Measurements from ENCODE around the gene KAT8. TPM values are rescaled to one million over a fixed set of nuclear protein-coding genes. Genes with fewer than 3 reads are reported as not detected.
A peak's percentile ranks its signal among the peaks of the same experiment; 100 is the strongest.

KAT8 gene
- total RNA-seq, 1 donor from 2014 or later: 55.5 TPM

GRCh38 chr16:31108035-31108793 is 9.2 kb upstream of the KAT8 start, which contains the start of gene BCKDK:
Gene BCKDK (plus strand): TSS chr16:31108386. CDS start chr16:31109224, 838 bp downstream.
- peak; percentile 87 for DNase-seq

DNA sequence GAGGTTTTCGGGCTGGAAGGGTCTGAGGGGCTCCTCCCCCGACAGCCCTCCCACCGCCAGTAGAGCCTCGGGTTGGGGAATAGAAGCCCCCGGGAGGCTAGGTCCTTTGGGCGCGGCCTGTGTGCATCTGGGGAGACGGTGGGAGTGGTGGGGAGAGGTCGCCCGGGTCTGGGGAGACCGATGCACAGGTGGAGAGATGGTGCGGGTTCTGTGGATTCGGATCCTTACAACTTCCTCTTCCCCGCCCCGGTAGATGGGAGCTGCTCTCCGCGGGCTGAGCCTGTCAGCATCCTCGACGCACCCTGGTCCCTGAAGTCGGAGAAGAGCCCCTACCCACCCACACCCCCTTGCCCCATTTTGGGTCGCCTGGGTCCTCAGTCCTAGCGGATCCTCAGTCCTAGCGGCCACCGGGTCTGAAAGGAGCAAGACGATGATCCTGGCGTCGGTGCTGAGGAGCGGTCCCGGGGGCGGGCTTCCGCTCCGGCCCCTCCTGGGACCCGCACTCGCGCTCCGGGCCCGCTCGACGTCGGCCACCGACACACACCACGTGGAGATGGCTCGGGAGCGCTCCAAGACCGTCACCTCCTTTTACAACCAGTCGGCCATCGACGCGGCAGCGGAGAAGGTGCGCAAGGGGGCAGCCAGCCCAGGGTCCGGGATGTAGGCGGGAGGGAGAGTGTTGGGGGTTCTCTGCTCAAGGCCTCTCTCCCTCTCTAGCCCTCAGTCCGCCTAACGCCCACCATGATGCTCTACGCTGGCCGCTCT is 8.5 kb upstream of the KAT8 start:
- no peak for DNase-seq

- no peak for DNase-seq
Observed at GRCh38 chr16:31109622-31110021, 7.8 kb upstream of the KAT8 start.

- no peak for DNase-seq
Observed at GRCh38 chr16:31110106-31111034, 7.1 kb upstream of the KAT8 start.

DNA sequence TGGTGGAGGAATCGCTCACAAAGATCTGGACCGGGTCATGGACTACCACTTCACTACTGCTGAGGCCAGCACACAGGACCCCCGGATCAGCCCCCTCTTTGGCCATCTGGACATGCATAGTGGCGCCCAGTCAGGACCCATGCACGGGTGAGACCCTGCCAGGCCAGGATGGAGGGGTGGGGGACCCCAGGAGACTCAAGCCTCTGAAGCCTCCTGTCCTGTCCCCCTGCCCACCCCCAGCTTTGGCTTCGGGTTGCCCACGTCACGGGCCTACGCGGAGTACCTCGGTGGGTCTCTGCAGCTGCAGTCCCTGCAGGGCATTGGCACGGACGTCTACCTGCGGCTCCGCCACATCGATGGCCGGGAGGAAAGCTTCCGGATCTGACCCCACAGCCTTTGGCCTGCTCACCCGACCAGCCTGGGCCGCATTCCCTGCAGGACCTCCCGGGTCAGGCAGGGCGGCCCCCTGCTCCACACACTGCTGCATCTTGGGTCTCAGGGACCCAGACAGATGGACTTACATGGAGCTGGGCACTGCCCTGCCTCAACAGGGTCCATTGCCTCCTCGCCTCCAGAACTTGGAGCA is 5.5 kb upstream of the KAT8 start:
- no peak for DNase-seq

DNA sequence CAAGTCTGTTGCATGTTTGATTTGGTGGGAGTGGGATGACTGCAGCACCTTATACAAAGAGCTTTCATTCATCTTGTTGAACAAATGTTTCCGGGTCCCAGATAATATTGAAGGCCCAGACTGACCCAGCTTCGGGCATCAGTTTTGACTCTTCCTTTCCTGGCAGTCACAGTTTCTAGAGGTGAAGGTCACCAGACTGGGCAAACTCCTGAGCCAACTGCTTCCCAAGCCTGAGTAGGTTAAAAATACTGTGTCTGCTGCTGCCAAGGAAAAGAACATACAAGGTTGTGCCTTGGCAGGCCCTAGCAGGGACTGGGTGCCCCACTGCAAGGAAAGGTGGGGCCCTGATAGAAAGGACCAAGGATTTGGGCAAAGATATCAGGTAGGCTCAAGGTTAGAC is 4.8 kb upstream of the KAT8 start:
- DNase-seq: no peak

- no peak for DNase-seq
Observed at GRCh38 chr16:31113121-31114120, 4.0 kb upstream of the KAT8 start.

GRCh38 chr16:31114468-31114867 is 3.0 kb upstream of the KAT8 start:
- DNase-seq: no peak

- no peak for DNase-seq
Observed at GRCh38 chr16:31118223-31119155, 1.0 kb downstream of the KAT8 start.

DNA sequence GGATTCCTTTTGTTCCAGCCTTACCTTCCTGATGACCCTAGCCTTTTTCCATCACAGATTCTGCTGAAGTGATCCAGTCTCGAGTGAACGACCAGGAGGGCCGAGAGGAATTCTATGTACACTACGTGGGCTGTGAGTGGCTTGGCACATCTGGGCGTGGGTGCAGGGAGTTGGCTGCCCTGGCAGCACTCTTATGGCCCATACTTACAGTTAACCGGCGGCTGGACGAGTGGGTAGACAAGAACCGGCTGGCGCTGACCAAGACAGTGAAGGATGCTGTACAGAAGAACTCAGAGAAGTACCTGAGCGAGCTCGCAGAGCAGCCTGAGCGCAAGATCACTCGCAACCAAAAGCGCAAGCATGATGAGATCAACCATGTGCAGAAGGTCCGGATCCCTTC is 2.7 kb downstream of the KAT8 start:
- DNase-seq: no peak

GRCh38 chr16:31125844-31126243 is 8.4 kb downstream of the KAT8 start:
- no peak for DNase-seq

GRCh38 chr16:31127182-31127581 is 9.7 kb downstream of the KAT8 start:
- DNase-seq: no peak

GRCh38 chr16:31128711-31129567 is 11.5 kb downstream of the KAT8 start:
- no peak for DNase-seq

DNA sequence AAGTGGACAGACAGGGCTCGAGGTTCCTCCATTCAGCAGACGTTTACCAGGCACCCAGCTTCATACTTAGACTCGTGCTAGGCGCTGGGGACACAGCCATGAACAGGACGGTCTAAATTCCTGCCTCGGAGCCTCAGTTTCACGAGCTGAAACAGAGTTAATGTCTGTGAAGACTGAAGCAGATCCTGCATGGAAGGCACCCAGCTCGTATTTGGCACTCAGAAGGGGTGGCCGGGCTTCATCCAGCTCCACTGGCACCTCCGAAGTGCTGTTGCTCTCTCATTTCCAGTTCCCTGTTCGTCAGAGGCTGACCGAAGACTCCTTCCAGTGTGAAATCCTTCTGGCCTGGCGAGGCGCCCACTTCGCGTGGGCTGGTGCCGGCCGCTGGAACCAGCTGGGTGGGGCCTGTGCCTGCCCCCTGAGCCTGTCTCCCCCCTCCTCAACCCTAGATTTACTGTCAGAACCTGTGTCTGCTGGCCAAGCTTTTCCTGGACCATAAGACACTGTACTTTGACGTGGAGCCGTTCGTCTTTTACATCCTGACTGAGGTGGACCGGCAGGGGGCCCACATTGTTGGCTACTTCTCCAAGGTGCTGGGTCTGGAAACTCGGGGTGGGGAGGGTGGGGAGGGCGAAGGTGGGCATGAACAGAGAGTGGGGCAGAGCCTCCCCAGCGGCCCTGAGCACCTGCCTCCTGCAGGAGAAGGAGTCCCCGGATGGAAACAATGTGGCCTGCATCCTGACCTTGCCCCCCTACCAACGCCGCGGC is 12.3 kb downstream of the KAT8 start:
- DNase-seq: no peak

- DNase-seq: no peak
Observed at GRCh38 chr16:31130336-31130891, 12.9 kb downstream of the KAT8 start.

DNA sequence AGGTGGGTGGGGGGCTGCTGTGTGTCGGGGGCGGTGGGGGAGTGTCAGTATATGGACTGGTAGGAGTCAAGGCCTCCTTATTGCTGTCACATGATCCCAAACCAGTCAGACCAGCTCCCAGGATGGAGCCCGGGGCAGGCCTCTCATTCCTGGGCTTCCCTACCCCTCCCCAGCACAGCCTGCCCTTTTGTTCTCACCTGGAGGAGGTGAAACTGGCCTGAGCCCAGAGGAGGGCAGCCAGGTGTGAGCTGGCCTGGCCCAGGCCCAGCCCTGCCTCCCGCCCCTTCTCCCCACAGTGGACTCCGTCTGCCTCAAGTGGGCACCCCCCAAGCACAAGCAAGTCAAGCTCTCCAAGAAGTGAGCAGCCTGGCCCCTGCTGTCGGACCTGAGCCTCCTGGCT is 13.4 kb downstream of the KAT8 start:
- DNase-seq: no peak

DNA sequence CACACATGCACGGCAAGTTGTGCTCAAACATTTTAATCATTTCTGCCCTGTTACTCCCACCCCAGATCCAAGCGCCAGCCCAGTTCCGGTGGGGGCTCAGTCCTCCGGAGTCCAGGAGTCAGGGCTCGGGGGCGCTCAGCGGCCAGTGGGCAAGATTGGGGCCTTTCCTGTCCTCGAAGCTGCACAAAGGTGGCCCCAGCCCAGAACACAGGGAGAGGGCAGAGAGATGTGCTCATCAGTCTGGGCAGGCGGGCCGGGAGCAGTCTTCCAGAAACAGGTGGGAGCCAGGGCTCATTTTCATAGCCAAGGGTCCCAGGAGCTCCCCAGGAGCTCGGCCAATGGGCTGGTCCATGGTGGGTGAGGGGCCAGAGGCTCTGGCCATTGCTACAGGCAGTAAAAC is 14.0 kb downstream of the KAT8 start:
- DNase-seq: no peak
